IPS-20b (cell line): ENCODE measurements around the gene POU3F1.

ENCODE experiments used
- H3K27ac ChIP-seq: one replicate; pipeline ENCODE4 v1.5.1; 2013; ENCODE audit warnings: low read length
- H3K27me3 ChIP-seq: 2 replicates; pipeline ENCODE4 v1.6.1; 2013; ENCODE audit warnings: mild to moderate bottlenecking, low read length, inconsistent platforms; ENCODE audit not compliant: insufficient read depth
- H3K36me3 ChIP-seq: 2 replicates; pipeline ENCODE4 v1.6.1; 2013; ENCODE audit warnings: low read depth, mild to moderate bottlenecking, inconsistent platforms, low read length, moderate library complexity; ENCODE audit not compliant: insufficient read depth
- H3K4me1 ChIP-seq: 2 replicates; pipeline ENCODE4 v1.6.1; 2013; ENCODE audit warnings: mild to moderate bottlenecking, control low read depth, inconsistent platforms, low read length, moderate library complexity; ENCODE audit not compliant: insufficient read depth
- H3K4me3 ChIP-seq: 2 replicates; pipeline ENCODE4 v1.5.1; 2013; ENCODE audit warnings: mild to moderate bottlenecking, low read length, inconsistent platforms
- H3K9ac ChIP-seq: 2 replicates; pipeline ENCODE4 v1.6.1; 2013; ENCODE audit warnings: low read depth, mild to moderate bottlenecking, inconsistent platforms, low read length, moderate library complexity
- H3K9me3 ChIP-seq: 2 replicates; pipeline ENCODE4 v1.6.1; 2013; ENCODE audit warnings: mild to moderate bottlenecking, low read depth, low read length, inconsistent platforms; ENCODE audit not compliant: insufficient read depth

POU3F1 gene

GRCh38 chr1:38030596-38031512, 15.7 kb downstream of the POU3F1 start:
- H3K27me3 ChIP-seq: no peaks in the 10 kb centered on the region
- no peak overlapping the region for H3K4me3 ChIP-seq
- H3K9me3 ChIP-seq: no peaks in the 10 kb centered on the region
- peaks cover 27% of the 10 kb centered on the region for H3K4me1 ChIP-seq
- H3K27ac ChIP-seq: no peak overlapping the region
- H3K36me3 ChIP-seq: peaks cover 5% of the 10 kb centered on the region
- H3K9ac ChIP-seq: peak overlapping the region; percentile 36; the same call in 1 of the 2 replicates

- peaks cover 27% of the 10 kb centered on the region for H3K4me1 ChIP-seq
- H3K27ac ChIP-seq: peak overlapping the region; percentile 37
- peak overlapping the region; percentile 50; the same call in 1 of the 2 replicates for H3K4me3 ChIP-seq
- H3K36me3 ChIP-seq: peaks cover 14% of the 10 kb centered on the region
- H3K9ac ChIP-seq: peak overlapping the region; percentile 67; the same call in 1 of the 2 replicates
- no peaks in the 10 kb centered on the region for H3K27me3 ChIP-seq
- no peaks in the 10 kb centered on the region for H3K9me3 ChIP-seq
Measured at GRCh38 chr1:38029685-38030511, 16.7 kb downstream of the POU3F1 start.

- Histone ChIP-seq H3K4me3 (peak overlapping the region; percentile 50; the same call in 1 of the 2 replicates), H3K9me3 (no peaks in the 10 kb centered on the region), H3K27me3 (no peaks in the 10 kb centered on the region), H3K27ac (peak overlapping the region; percentile 37), H3K4me1 (peaks cover 27% of the 10 kb centered on the region), H3K36me3 (peaks cover 19% of the 10 kb centered on the region), H3K9ac (peak overlapping the region; percentile 67; the same call in 1 of the 2 replicates)
Measured at GRCh38 chr1:38029081-38029681, 17.4 kb downstream of the POU3F1 start.

GRCh38 chr1:38028671-38029070, 17.9 kb downstream of the POU3F1 start:
- Histone ChIP-seq H3K4me3 (peak overlapping the region; percentile 50; the same call in 1 of the 2 replicates), H3K9me3 (no peaks in the 10 kb centered on the region), H3K36me3 (peaks cover 25% of the 10 kb centered on the region), H3K9ac (peak overlapping the region; percentile 67; the same call in 1 of the 2 replicates), H3K4me1 (peaks cover 27% of the 10 kb centered on the region), H3K27ac (no peak overlapping the region), H3K27me3 (no peaks in the 10 kb centered on the region)

GRCh38 chr1:38028105-38028591, 18.4 kb downstream of the POU3F1 start:
- Histone ChIP-seq H3K9ac (peak overlapping the region; percentile 16; the same call in 1 of the 2 replicates), H3K4me1 (peaks cover 27% of the 10 kb centered on the region), H3K36me3 (peaks cover 30% of the 10 kb centered on the region), H3K4me3 (no peak overlapping the region), H3K27ac (no peak overlapping the region), H3K9me3 (no peaks in the 10 kb centered on the region), H3K27me3 (no peaks in the 10 kb centered on the region)

GRCh38 chr1:38027201-38028104, 19.1 kb downstream of the POU3F1 start:
- no peaks in the 10 kb centered on the region for H3K27me3 ChIP-seq
- H3K9ac ChIP-seq: no peak overlapping the region
- H3K27ac ChIP-seq: no peak overlapping the region
- H3K4me1 ChIP-seq: peaks cover 27% of the 10 kb centered on the region
- H3K36me3 ChIP-seq: peaks cover 37% of the 10 kb centered on the region
- H3K9me3 ChIP-seq: no peaks in the 10 kb centered on the region
- no peak overlapping the region for H3K4me3 ChIP-seq

- Histone ChIP-seq H3K9ac (no peak overlapping the region), H3K27ac (no peak overlapping the region), H3K36me3 (peaks cover 44% of the 10 kb centered on the region), H3K27me3 (no peaks in the 10 kb centered on the region), H3K4me3 (no peak overlapping the region), H3K9me3 (no peaks in the 10 kb centered on the region), H3K4me1 (peaks cover 27% of the 10 kb centered on the region)
Measured at GRCh38 chr1:38026592-38027200, 19.9 kb downstream of the POU3F1 start.

- H3K4me1 ChIP-seq: peaks cover 26% of the 10 kb centered on the region
- no peaks in the 10 kb centered on the region for H3K27me3 ChIP-seq
- H3K36me3 ChIP-seq: peaks cover 55% of the 10 kb centered on the region
- H3K4me3 ChIP-seq: no peak overlapping the region
- no peak overlapping the region for H3K27ac ChIP-seq
- H3K9me3 ChIP-seq: no peaks in the 10 kb centered on the region
- H3K9ac ChIP-seq: no peak overlapping the region
Measured at GRCh38 chr1:38025664-38026063, 20.9 kb downstream of the POU3F1 start.

- H3K27me3 ChIP-seq: no peaks in the 10 kb centered on the region
- H3K9me3 ChIP-seq: no peaks in the 10 kb centered on the region
- no peak overlapping the region for H3K9ac ChIP-seq
- H3K4me3 ChIP-seq: no peak overlapping the region
- peaks cover 21% of the 10 kb centered on the region for H3K4me1 ChIP-seq
- no peak overlapping the region for H3K27ac ChIP-seq
- peaks cover 59% of the 10 kb centered on the region for H3K36me3 ChIP-seq
Measured at GRCh38 chr1:38025233-38025632, 21.4 kb downstream of the POU3F1 start.

- Histone ChIP-seq H3K9me3 (no peaks in the 10 kb centered on the region), H3K36me3 (peaks cover 83% of the 10 kb centered on the region), H3K4me1 (no peaks in the 10 kb centered on the region), H3K27ac (no peak overlapping the region), H3K9ac (no peak overlapping the region), H3K4me3 (no peak overlapping the region), H3K27me3 (no peaks in the 10 kb centered on the region)
Measured at GRCh38 chr1:38022810-38023209, 23.8 kb downstream of the POU3F1 start.
